Kidney glomerular epithelial cell (primary cell): ENCODE results near the gene AHRR.
"Not testable (repeated sequence)": the region's sequence is repeated elsewhere in the genome, so short reads cannot be mapped to it uniquely, and the experiment has no call there.

Experiments
- DNase-seq: peaks from one replicate; lab custom pipeline; 2025; lab: John Stamatoyannopoulos, UW

AHRR gene

GRCh38 chr5:475704-476101 is 154.2 kb downstream of the AHRR start:
- DNase-seq: no peak

GRCh38 chr5:476102-476813 is 154.7 kb downstream of the AHRR start:
- DNase-seq: no peak

DNA sequence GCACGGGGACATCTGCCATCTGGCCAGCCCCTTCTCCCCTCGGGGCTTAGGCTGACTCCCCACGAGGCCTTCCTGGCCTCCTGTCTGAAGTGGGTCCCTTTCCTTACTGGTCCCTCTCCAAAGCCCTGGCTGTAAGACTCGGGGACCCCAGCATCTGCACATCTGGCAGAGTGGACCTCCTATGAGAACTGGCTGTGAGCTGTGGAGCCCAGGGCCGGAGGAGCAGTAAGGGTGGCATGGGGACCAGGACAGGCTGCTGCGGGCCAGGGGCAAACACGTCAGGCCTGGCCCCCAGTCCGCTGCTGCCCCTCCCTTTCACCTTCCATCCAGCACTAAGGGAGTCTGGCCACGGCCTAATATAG is 155.3 kb downstream of the AHRR start:
- no peak for DNase-seq

DNA sequence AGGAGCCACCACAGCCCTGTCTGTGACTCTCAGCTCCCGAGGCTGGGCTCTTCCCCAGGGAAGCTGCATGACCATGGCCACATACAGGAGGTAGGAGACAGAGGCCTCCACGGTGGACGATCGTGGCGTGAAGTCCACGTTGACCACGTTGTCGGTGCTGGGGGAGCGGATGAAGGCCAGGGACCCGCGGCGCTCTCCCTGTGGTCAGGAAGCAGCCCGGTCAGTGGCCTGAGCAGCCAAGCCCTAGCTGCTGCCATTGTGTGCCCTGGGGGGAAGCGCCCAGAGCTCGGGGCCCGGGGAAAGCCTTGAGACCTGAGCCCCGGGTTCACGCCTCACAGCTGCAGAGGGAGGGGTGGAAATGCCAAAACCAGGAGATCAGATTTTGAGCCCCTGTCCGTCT is 155.7 kb downstream of the AHRR start:
- no peak for DNase-seq

DNA sequence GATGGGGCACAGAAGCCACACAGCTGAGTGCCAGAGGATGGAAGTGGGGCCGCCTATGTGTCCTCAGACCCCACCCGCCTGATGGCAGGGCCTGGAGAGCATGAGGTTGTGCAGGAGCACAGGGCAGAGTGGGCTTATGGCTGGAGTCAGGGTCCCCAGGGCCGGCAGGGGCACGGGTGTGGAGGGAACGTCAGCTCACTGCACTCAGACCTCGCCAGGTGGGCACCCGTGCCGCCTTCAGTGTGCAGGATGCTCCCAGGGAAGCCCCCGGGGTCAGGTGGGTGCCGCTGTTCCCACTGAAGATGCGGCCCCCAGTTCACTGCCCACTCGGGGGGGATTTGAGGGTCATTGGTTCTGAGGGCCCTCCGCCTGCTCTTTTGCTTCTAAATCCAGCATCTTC is 156.4 kb downstream of the AHRR start:
- DNase-seq: no peak

GRCh38 chr5:478369-478981 is 157.0 kb downstream of the AHRR start:
- no peak for DNase-seq

GRCh38 chr5:478982-479535 is 157.5 kb downstream of the AHRR start:
- no peak for DNase-seq

- DNase-seq: no peak
Measured at GRCh38 chr5:479566-480319, 158.2 kb downstream of the AHRR start.

GRCh38 chr5:481347-481746 is 159.8 kb downstream of the AHRR start:
- no peak for DNase-seq

DNA sequence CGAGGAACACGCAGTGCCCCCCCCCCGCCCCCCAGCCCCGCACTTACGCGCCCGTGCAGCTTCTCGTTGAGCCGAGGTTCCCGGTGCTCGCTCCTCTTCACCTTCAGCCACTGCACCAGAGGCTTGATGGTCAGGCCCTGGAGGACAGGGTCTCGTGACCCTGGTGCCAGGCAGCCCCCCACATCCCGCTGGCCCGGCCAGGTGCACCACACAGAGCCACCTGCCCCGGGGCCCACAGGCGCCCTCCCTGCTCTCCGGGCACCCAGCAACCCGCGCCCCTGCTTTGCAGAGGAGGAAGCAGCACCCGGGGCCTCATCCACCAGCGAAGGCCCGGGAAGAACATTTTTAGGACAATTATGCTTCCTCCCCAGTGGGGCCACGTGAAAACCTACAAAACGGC is 160.5 kb downstream of the AHRR start:
- DNase-seq: no peak

- no peak for DNase-seq
Measured at GRCh38 chr5:482506-482905, 161.0 kb downstream of the AHRR start.

GRCh38 chr5:483011-483410 is 161.5 kb downstream of the AHRR start:
- no peak for DNase-seq

- no peak for DNase-seq
Measured at GRCh38 chr5:483434-484140, 162.1 kb downstream of the AHRR start.

- DNase-seq: no peak
Measured at GRCh38 chr5:484556-484955, 163.0 kb downstream of the AHRR start.

- no peak for DNase-seq
Measured at GRCh38 chr5:485113-485945, 163.8 kb downstream of the AHRR start.

- DNase-seq: no peak
Measured at GRCh38 chr5:485946-486491, 164.5 kb downstream of the AHRR start.

- DNase-seq: not testable (repeated sequence)
Measured at GRCh38 chr5:486597-486996, 165.1 kb downstream of the AHRR start.
